CD4-positive, alpha-beta T cell (primary cell): Measurements from ENCODE around the gene MUC4. TPM values are rescaled to one million over a fixed set of nuclear protein-coding genes. Genes with fewer than 3 reads are reported as not detected.

Source experiments
- ATAC-seq: fragments of 200-7000 bp; cut with Tn5 transposase; one replicate; pipeline ENCODE4 v1.10.0; 2022; ENCODE audit warnings: mild to moderate bottlenecking; ENCODE audit not compliant: poor library complexity
- CTCF ChIA-PET: fragments of 350-600 bp; sonication (Branson Sonifier 250); formaldehyde crosslinking; loops from one replicate; lab custom pipeline; 2021; ENCODE audit warnings: antibody characterized with exemption, inconsistent platforms; lab: Charles Lee
- POLR2A ChIA-PET: fragments of 350-600 bp; sonication (Branson Sonifier 250); formaldehyde crosslinking; loops from one replicate; lab custom pipeline; 2021; ENCODE audit warnings: antibody characterized with exemption, inconsistent platforms; lab: Charles Lee
- DNase-seq, 14 experiments: peaks; one replicate each; pipeline ENCODE4 v3.0.0-alpha.2; 2013 to 2020; ENCODE audit warnings: mixed read lengths in 2 of 14
- H3K27ac ChIP-seq, 2 donors: one replicate each; pipeline versions ENCODE4 v1.5.1 to v1.7.0; 2013; ENCODE audit warnings: low read length in 2 of 2, low read depth in 1 of 2, mild to moderate bottlenecking in 1 of 2
- H3K27me3 ChIP-seq, 2 experiments: 1 replicate in 1 of 2; 2 replicates in 1 of 2; pipeline versions ENCODE4 v1.6.1 to v1.7.0; 2013; ENCODE audit warnings: low read length in 2 of 2, control low read depth in 1 of 2, mild to moderate bottlenecking in 1 of 2, moderate library complexity in 1 of 2; ENCODE audit not compliant: insufficient read depth in 2 of 2, control insufficient read depth in 1 of 2
- H3K36me3 ChIP-seq: one replicate; pipeline ENCODE4 v1.6.1; 2013; ENCODE audit warnings: low read length, control low read depth; ENCODE audit not compliant: insufficient read depth
- H3K4me1 ChIP-seq: one replicate; pipeline ENCODE4 v1.6.1; 2013; ENCODE audit warnings: low read length, control low read depth; ENCODE audit not compliant: insufficient read depth
- H3K4me3 ChIP-seq: one replicate; pipeline ENCODE4 v1.5.1; 2013; ENCODE audit warnings: mild to moderate bottlenecking, low read length, moderate library complexity
- H3K9me3 ChIP-seq, 2 experiments: 1 replicate in 1 of 2; 2 replicates in 1 of 2; pipeline versions ENCODE4 v1.6.1 to v1.7.0; 2013; ENCODE audit warnings: low read length in 2 of 2, mild to moderate bottlenecking in 2 of 2, control low read depth in 1 of 2, moderate library complexity in 1 of 2; ENCODE audit not compliant: control insufficient read depth in 1 of 2, insufficient read depth in 1 of 2
- H3K27ac Mint-ChIP-seq: one replicate; pipeline ENCODE4 v1.8.0; 2020; ENCODE audit warnings: mixed read lengths
- H3K27me3 Mint-ChIP-seq: one replicate; pipeline ENCODE4 v1.8.0; 2021; ENCODE audit warnings: mixed read lengths
- H3K36me3 Mint-ChIP-seq: one replicate; pipeline ENCODE4 v1.8.0; 2021; ENCODE audit warnings: low read depth, mixed read lengths
- H3K4me1 Mint-ChIP-seq: one replicate; pipeline ENCODE4 v1.8.0; 2021; ENCODE audit warnings: low read depth, mixed read lengths
- H3K4me3 Mint-ChIP-seq: one replicate; pipeline ENCODE4 v1.8.0; 2020; ENCODE audit warnings: mild to moderate bottlenecking, mixed read lengths
- H3K9me3 Mint-ChIP-seq: one replicate; pipeline ENCODE4 v1.8.0; 2020; ENCODE audit warnings: mixed read lengths
- intact Hi-C, 2 experiments: fragments of 100-400 bp; cut with DNase I in 1 of 2; cut with micrococcal nuclease in 1 of 2; formaldehyde crosslinking; loops; one replicate each; pipeline versions ENCODE4 v1.15.1 to v1.9.0; 2023 to 2025; cut with DNase I, micrococcal nuclease
- total RNA-seq, 174 experiments: library from RNA in 2 of 174; stranded (reverse) in 2 of 174; gene quantifications; one replicate each; pipeline ENCODE4 v1.2.3 and lab custom pipeline; 2021 to 2026
- TF ChIP-seq, protein P1 (sequence below): fragments of 200-600 bp; IDR thresholded peaks from one replicate; pipeline ENCODE4 v1.8.0; 2022; ENCODE audit warnings: antibody characterized with exemption, mild to moderate bottlenecking

The MUC4 gene
- total RNA-seq, 2 experiments from 2014 or later = not detected

DNA sequence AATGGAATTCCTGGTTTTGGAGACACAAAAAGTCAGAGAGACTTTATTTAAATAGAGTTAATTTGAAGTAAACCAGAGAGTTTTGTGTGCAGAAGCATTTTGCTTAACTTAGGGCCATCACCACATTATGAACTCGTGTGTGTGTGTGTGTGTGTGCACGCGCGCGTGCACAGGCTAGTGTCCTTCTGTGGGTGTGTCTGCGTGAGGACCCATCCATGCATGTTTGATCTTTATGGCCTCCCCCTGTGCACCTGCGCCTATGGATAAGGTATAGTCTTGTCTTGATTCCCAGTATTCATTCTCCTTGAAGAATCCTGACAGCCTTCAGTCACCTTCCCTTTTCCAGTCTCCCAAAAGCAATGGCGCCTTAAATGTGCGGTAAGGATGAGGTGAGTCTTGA lies 65.0 kb downstream of the MUC4 start:
- H3K27ac Mint-ChIP-seq = no peak overlapping the region
- Histone ChIP-seq H3K27ac (no peak overlapping the region), H3K4me1 (peaks cover 18% of the 10 kb centered on the region), H3K9me3 (no peaks in the 10 kb centered on the region), H3K4me3 (no peak overlapping the region), H3K27me3 (no peaks in the 10 kb centered on the region), H3K36me3 (no peaks in the 10 kb centered on the region)
- H3K9me3 Mint-ChIP-seq = no peaks in the 10 kb centered on the region
- TF ChIP-seq, protein P1, sequence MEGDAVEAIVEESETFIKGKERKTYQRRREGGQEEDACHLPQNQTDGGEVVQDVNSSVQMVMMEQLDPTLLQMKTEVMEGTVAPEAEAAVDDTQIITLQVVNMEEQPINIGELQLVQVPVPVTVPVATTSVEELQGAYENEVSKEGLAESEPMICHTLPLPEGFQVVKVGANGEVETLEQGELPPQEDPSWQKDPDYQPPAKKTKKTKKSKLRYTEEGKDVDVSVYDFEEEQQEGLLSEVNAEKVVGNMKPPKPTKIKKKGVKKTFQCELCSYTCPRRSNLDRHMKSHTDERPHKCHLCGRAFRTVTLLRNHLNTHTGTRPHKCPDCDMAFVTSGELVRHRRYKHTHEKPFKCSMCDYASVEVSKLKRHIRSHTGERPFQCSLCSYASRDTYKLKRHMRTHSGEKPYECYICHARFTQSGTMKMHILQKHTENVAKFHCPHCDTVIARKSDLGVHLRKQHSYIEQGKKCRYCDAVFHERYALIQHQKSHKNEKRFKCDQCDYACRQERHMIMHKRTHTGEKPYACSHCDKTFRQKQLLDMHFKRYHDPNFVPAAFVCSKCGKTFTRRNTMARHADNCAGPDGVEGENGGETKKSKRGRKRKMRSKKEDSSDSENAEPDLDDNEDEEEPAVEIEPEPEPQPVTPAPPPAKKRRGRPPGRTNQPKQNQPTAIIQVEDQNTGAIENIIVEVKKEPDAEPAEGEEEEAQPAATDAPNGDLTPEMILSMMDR = no peak
- CTCF ChIA-PET = no interaction called here
- H3K27me3 Mint-ChIP-seq = no peaks in the 10 kb centered on the region
- no peak overlapping the region for H3K4me3 Mint-ChIP-seq
- H3K4me1 Mint-ChIP-seq = no peaks in the 10 kb centered on the region
- no peaks in the 10 kb centered on the region for H3K36me3 Mint-ChIP-seq
- POLR2A ChIA-PET = no interaction called here
- no peak for DNase-seq
- intact Hi-C loops = no loop called here
- ATAC-seq = no peak

GRCh38 chr3:195746346-195746745 lies 65.4 kb downstream of the MUC4 start:
- Histone ChIP-seq H3K4me3 (no peak overlapping the region), H3K4me1 (peaks cover 18% of the 10 kb centered on the region), H3K9me3 (peaks cover 0 to 2% of the 10 kb centered on the region in 2 experiments), H3K27me3 (no peaks in the 10 kb centered on the region), H3K27ac (no peak overlapping the region), H3K36me3 (no peaks in the 10 kb centered on the region)
- no peaks in the 10 kb centered on the region for H3K9me3 Mint-ChIP-seq
- H3K36me3 Mint-ChIP-seq = no peaks in the 10 kb centered on the region
- TF ChIP-seq, protein P1 = no peak
- H3K4me3 Mint-ChIP-seq = no peak overlapping the region
- H3K4me1 Mint-ChIP-seq = no peaks in the 10 kb centered on the region
- ChIA-PET POLR2A (no interaction called here), CTCF (no interaction called here)
- no peak overlapping the region for H3K27ac Mint-ChIP-seq
- no peaks in the 10 kb centered on the region for H3K27me3 Mint-ChIP-seq
- DNase-seq (no peak), ATAC-seq (no peak)
- intact Hi-C loops = no loop called here

- Mint-ChIP-seq H3K27me3 (peaks cover 3% of the 10 kb centered on the region), H3K9me3 (no peaks in the 10 kb centered on the region), H3K36me3 (no peaks in the 10 kb centered on the region), H3K27ac (no peak overlapping the region), H3K4me1 (no peaks in the 10 kb centered on the region), H3K4me3 (no peak overlapping the region)
- H3K36me3 ChIP-seq = no peaks in the 10 kb centered on the region
- TF ChIP-seq, protein P1 = no peak
- no peak overlapping the region for H3K4me3 ChIP-seq
- intact Hi-C loops = no loop called here
- H3K9me3 ChIP-seq = peaks cover 0 to 4% of the 10 kb centered on the region in 2 experiments
- no peaks in the 10 kb centered on the region for H3K27me3 ChIP-seq
- ChIA-PET POLR2A (no interaction called here), CTCF (no interaction called here)
- H3K4me1 ChIP-seq = peaks cover 18% of the 10 kb centered on the region
- no peak for ATAC-seq
- DNase-seq = no peak
- H3K27ac ChIP-seq = no peak overlapping the region
Observed at GRCh38 chr3:195744437-195744836, 67.3 kb downstream of the MUC4 start.
